OCI-LY1 (cell line): Measurements from ENCODE around the gene ATP5PO.

Source experiments
- EZH2 ChIP-seq: fragments of 200-600 bp; sonication (generic), shearing (Covaris generic); IDR thresholded peaks from 2 replicates; pipeline ENCODE4 v1.8.0; 2017; ENCODE audit warnings: borderline replicate concordance, mixed run types, mild to moderate bottlenecking, antibody characterized with exemption, low read length, moderate library complexity, mixed read lengths
- TF ChIP-seq, protein P1 (sequence below): fragments of 200-600 bp; sonication (generic), shearing (Covaris generic); IDR thresholded peaks from 2 replicates; pipeline ENCODE4 v1.5.1; 2017; ENCODE audit warnings: mild to moderate bottlenecking, antibody characterized with exemption, low read length, moderate library complexity, mixed read lengths

DNA sequence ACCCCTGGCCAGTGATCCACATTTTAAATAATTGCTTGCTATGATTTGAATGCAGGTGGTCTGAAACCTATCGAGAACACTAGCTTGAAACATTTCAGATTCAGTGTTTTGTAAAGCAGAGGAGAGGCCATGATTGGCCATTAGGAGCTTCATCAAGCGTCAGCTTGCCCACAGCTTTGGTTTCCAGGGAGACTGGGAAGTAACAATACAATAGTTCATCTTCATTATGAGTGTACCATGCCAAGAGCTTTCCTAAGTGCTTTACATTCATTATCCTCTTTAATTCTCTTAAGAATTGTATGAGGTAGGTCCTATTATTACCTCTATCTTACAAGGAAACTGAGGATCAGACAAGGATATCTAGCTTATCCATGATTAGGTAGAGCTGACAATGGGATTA, 27.7 kb upstream of the ATP5PO start:
- TF ChIP-seq, protein P1, sequence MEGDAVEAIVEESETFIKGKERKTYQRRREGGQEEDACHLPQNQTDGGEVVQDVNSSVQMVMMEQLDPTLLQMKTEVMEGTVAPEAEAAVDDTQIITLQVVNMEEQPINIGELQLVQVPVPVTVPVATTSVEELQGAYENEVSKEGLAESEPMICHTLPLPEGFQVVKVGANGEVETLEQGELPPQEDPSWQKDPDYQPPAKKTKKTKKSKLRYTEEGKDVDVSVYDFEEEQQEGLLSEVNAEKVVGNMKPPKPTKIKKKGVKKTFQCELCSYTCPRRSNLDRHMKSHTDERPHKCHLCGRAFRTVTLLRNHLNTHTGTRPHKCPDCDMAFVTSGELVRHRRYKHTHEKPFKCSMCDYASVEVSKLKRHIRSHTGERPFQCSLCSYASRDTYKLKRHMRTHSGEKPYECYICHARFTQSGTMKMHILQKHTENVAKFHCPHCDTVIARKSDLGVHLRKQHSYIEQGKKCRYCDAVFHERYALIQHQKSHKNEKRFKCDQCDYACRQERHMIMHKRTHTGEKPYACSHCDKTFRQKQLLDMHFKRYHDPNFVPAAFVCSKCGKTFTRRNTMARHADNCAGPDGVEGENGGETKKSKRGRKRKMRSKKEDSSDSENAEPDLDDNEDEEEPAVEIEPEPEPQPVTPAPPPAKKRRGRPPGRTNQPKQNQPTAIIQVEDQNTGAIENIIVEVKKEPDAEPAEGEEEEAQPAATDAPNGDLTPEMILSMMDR, result no peak
- TF ChIP-seq EZH2, result no peak
